KBM-7 (cell line): ENCODE data around the gene ABHD17B.
"Not testable (repeated sequence)": the region's sequence is repeated elsewhere in the genome, so short reads cannot be mapped to it uniquely, and the experiment has no call there.

Experiments used
- DNase-seq: peaks from one replicate; pipeline ENCODE4 v3.0.0-alpha.2; 2015
- in situ Hi-C: fragments of 300-500 bp; cut with MboI; formaldehyde crosslinking; loops from 2 replicates; pipeline ENCODE4 v1.14.3; 2020; ENCODE audit warnings: low sequenced_read_pairs, low pct_unique_long_range_greater_than_20kb, mixed read lengths

The ABHD17B gene

DNA sequence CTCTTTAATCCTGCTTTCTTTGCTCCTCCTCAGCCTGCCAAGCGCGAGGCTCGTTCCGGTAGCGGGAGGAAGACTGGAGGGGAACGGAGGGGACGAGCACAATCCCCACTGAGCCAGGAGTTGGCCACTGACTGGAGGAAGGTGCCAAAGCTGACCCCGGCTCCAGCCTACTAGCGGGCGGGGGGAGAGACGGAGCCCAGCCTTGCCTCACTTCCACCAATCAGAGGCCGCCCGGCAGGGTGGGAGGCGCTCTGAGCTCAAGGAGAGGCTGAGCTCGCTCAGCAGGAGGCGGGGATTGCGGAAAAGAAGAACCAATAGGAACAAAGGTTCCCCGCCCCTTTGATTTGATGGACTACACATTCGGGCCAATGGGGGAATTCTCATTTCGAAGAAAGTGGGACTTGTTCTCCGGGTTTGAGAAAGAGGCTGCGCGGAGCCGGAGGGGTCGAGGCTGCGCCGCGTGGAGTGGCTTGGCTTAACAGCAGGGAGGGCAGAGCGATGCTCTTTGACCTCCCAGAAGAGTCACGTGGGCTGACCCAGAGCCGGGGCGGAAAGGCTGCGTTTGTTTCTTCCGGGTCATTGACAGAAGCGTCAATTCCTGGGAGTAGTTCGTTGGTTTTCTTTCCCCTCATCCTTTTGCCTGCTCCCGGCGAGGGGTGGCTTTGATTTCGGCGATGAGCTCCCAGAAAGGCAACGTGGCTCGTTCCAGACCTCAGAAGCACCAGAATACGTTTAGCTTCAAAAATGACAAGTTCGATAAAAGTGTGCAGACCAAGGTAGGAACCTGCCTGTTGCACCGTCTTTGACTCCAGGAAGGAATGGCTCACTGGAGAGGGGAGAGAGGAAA, at the start of gene ABHD17B, which contains the start of gene C9orf85:
Gene ABHD17B, minus strand, starts transcription at position 133 of the 847 bp plus-strand sequence. CDS start 36,113 bp downstream, outside the sequence.
Gene C9orf85, plus strand, starts transcription at position 579 of the 847 bp plus-strand sequence. Its CDS starts 96 bp downstream, at position 675.
- peak; percentile 100 for DNase-seq
- in situ Hi-C loops, result no loop called here

DNA sequence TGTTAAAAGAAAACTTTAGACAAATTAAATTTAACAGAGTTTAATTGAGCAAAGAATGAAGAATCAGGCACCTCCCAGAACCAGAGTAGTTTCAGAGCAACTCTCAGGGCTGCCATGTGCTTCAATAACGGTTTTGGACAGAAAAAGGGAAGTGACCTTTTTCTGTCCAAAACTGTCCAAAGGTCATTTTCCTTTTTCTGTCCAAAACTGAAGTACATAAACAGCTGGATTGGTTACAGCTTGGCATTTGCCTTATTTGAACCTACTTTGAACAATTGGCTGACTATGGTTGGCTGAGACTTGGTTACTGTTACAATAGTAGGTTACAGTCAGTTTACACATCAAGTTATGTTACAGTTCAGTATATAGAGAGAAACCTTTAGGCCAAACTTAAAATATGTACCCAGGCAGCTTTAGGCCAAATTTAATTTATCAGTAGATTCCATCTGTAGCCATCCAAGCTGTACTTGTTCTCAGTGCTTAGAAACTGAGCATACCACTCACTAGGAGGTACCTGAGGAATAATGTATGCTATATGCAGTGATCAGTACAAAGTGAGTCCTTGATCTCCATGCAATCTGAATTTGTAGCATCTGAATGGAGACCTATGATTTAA, 44.4 kb upstream of the ABHD17B start:
- peak; percentile 9 for DNase-seq
- in situ Hi-C loops, result no loop called here

DNA sequence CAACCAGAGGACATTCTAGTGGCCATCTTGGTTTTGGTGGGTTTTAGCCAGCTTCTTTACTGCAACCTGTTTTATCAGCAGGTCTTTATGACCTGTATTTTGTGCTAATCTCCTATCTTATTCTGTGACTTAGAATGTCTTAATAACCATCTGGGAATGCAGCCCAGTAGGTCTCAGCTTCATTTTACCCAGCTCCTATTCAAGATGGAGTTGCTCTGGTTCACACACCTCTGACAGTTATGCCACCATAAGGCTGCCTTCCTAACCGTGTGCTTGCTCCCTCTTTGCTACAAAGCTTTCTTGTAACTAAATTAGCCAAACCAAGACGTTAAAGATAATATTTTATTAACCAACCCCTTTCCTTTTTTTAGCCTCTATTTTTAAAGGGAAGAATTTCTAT, 43.7 kb upstream of the ABHD17B start:
- in situ Hi-C loops, result not testable (repeated sequence)

DNA sequence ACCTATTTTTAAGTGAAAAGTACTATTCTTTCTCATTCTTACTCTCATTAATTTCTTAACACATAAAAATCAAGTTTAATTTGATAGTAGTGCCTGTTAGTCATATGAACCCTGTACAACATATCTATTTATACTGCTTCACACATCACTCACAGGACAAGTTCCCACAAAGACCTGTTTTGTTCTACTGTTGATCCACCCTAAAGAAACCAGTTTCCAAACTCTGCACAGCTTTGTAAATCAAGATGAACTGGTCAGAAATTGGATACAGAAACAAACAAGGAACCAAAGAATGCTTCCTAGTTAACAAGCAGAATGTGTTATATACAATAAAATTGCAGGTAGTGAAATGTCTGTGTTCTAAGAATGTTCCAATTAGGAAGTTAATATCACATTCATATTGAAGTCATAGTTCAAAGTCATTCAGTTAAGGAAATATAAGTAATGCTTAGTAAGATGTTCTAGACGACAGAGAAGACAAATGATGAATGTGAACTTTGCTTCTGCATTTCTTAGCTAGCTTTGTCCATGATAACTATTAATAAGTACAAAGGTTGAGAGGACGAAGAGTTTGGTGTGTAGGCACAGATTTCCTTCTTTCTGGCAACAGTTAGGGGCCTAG, 33.9 kb upstream of the ABHD17B start:
- DNase-seq, result no peak
- in situ Hi-C loops, result no loop called here

More for the DNA sequence above, 43.7 kb upstream of the ABHD17B start:
- not testable (repeated sequence) for DNase-seq

DNA sequence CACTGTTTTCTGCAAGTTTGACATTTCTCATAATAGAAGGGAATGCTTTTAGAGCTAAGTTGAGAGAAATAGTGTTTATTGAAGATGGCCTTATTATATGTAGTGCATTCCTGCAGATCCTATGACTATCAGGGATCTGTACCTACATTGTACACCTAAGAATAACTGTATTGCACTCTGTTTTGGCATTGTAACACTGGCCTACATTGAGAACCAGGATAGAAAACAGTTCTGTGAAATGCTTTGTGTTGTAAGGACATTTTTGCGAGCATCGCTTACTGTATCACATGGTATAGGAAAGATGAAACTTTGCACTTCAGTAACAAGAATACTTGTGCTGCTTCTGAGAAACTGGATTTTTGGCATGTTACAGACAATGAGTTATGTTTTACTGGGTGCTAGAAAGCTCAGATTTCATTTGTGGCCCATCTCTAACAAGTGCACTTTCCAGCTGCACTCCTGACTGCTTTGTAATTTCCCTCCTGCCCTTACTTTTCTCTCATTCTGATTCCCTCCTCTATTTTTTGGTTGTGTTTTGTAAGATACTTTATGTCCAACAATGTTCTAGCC, 31.1 kb upstream of the ABHD17B start:
- no peak for DNase-seq
- in situ Hi-C loops, result no loop called here

DNA sequence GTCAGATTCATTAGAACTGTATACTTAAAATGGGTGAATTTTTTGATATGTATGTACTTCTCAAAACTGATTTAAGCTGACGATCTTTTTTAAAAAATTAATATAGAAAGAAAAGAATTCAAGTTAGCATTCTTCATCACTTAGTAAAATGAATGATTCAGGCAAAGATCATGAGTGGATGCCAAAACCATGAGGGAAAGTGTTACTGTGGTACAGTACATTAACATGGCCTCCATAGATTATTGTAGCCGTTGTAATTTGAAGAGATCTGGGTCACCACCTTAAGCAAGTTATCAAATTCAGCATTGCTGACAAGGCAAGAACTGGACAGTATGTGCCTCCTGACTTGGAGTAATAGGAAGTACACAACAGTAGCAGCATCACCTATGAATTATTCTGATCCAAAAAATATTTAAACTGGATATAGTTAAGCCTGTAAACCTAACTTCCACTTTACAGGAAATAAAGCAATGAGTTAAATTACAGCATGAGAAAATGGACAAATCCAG, 30.1 kb upstream of the ABHD17B start:
- DNase-seq, result no peak
- in situ Hi-C loops, result no loop called here

DNA sequence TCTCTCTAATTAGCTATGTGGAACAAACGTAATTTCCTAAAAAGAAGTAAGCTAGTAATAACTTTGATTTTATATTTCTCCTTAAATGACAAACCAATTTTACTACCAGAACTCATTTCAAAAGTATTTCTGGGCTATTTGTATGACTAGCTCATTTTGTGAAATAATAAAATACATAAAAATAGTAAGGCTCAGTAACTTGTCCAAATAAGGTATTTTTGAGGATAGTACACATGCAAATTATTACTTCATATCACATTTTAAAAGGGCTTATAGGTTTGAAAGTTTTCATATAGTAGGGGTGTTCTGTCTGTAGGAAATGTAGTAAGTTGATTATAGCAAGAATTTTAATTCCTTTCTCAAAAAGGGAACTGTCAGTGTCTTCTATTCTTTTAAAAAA, 26.9 kb upstream of the ABHD17B start:
- no peak for DNase-seq
- in situ Hi-C loops, result no loop called here

DNA sequence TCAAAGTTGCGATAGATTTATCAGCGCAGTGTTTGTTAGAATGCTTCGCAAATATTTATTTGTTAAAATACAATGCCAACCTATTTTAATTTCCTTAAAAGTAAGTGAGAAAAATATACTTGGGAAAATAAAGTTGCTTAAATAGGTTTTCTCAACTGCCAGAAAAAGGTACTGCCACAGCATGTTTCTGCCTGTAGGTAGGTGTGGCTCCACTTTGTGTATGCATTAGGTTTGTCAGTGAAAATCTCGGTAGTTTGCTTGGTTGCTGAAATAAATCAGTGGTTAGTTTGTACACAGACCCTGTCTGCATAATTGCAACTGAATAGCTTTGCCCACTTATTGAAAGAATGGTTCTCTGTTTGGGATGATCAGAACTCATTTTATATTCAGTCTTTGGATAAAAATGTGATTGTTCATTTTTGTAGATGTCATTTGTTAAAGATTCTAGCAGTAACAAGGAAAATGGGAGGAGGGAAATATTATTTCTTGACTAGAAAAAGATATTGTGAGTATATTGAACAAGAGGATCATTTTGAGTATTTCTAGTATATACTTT, 26.2 kb upstream of the ABHD17B start:
- in situ Hi-C loops, result no loop called here

DNA sequence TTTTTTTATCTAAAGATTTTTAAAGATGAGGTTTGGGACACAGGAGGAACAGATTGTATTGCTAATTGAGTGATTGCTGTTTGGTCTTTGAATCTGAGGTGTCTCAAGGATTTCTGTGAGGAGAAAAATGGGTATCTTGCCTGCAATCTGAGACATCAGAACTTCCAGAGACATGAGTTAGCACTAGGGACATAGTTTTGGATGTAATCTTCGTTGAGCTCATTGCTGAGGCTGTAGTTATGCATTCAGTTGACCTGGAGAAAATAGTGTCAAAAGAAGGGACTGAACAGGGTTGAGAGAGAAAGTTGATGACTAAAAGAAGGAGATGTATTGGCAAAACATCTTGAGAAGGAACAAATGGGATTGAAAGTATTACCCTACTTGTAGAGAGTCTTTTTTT, 25.1 kb upstream of the ABHD17B start:
- in situ Hi-C loops, result no loop called here
- DNase-seq, result no peak

More for the DNA sequence above, 26.2 kb upstream of the ABHD17B start:
- DNase-seq, result no peak

DNA sequence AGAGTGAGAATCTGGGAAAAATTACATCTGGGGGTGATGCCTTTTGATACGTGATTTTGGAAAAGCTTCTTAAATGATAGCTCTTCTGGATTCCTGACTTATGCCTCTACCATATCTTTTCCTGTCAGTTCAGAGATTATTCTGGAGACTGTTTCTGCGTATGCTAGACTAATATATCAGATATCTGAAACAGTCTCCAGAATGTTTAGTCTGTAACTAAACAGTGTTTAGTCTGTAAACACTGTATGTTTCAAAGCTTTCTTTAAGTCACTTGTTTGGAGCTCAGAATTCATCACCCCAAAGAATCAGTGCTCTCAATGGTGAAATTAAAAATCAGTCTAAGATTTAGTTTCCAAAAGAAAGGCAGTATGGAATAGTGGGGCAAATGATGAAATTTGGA, 20.2 kb upstream of the ABHD17B start:
- DNase-seq, result no peak
- in situ Hi-C loops, result no loop called here

DNA sequence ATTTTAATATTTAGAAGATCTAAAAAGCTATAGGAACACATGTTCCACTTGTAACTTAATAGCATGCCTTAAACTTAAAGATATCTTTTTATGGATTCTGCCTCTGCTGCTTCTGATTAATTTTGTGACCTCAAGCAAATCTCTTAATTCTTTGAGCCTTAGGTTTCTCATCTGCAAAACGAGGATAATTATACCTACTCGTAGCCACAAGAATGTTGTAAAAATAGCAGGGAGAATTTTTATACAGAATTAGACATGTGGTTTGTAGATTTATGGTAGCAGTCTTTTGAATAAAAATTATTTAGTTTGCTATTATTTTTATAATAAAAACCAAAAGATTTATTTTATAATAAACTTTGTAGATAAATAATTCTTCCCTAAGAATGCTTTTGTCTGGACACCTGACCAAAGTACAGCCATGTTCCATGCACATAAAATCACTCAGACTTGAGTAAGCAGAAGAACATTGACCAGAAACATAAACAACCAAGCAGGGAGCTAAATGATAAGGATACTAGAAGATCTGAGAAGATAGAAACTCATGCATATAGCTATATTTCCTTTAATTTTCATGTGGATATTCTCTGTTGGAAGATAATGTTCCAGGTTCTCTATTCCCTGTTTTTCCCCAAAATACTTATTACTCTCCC, 18.9 kb upstream of the ABHD17B start:
- in situ Hi-C loops, result no loop called here
- DNase-seq, result no peak

DNA sequence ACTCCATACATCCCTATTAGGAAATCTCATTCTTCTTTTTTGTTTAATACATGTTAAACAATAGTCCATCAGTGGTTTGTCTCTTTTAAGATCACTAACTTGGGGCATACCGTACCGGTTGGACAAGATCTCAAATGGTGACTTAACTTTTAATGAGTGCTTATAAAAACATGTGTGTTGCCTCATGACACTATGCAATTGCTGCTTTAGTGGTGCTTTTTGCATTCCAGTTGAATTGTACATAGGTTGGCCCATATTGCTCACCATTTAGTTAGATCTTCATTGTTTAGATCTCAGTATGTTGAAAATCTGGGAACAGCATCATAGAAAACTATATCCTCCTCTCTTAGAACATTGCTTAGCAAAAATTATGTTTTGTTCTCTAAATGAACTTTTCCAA, 18.2 kb upstream of the ABHD17B start:
- DNase-seq, result no peak
- in situ Hi-C loops, result no loop called here

DNA sequence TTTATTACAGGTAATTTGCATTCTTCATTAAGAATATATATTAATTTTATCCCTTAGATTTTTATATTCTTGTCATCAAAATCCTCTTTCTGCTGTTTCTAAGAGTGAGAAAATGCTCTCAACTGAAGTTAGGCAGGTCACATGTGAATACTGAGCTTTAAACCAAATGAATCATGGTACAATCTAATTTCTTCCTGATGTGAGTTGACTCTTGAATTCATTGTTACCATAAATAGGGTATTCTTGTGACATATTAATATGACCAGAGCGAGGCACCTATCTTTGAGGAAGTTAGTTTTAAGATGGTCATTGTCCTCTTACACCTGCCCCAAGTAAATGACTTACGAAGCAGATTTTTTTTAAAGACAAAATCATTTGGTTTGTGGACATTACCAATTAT, 17.8 kb upstream of the ABHD17B start:
- in situ Hi-C loops, result no loop called here
- no peak for DNase-seq

DNA sequence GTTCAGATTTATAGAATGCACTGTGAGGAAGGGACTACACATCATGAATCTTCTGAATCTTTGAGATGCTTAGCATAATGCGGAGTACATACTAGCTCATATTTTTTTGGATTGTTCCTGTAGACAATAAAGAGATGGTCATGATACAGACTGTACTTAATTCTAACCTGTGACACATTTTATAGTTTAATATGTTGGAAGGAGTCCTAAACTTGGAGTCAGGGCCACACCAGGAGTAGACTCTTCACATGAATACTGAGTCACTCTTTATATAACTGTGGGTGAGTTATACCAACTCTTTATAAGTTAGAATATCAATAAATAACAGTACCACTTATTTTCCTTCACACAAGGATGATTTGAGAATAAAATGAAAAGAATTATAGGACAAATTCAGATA, 17.4 kb upstream of the ABHD17B start:
- no peak for DNase-seq
- in situ Hi-C loops, result no loop called here

DNA sequence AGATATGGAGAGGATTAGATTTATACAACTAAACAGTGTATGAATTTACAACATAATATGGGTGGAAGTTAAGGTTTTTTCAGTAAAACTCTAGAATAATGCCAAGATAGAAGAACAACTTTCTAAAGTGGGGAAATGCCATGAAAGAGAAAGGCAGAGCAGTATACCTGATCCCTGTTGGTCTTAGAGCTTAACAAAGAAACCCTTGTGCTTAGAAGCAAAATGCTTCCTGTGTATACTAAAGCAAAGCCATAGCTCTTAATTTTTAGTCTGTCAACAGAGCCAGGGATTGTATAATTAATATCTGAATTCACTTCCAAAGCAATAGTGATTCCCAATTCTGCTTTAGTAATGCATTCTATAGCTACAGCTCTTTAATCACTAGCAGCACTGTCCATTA, 14.8 kb upstream of the ABHD17B start:
- in situ Hi-C loops, result no loop called here
- no peak for DNase-seq

DNA sequence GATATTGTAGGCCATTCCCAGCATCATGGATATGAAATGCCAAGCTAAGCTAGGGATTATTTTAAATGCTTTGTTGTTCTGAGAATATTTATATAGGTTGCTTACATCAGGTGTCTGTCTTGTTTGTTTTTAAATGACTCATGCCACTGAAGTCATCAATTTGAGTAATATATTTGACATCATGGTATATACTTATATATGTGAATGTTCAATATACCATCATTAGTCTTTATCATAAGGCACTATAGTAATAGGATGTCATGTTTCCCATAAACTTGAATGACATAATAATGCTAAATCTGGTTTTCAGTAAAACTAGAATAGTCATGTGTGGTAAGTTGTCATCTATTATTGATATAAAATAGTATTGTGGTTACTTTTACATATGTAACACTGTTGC, 13.6 kb upstream of the ABHD17B start:
- no peak for DNase-seq
- in situ Hi-C loops, result no loop called here

DNA sequence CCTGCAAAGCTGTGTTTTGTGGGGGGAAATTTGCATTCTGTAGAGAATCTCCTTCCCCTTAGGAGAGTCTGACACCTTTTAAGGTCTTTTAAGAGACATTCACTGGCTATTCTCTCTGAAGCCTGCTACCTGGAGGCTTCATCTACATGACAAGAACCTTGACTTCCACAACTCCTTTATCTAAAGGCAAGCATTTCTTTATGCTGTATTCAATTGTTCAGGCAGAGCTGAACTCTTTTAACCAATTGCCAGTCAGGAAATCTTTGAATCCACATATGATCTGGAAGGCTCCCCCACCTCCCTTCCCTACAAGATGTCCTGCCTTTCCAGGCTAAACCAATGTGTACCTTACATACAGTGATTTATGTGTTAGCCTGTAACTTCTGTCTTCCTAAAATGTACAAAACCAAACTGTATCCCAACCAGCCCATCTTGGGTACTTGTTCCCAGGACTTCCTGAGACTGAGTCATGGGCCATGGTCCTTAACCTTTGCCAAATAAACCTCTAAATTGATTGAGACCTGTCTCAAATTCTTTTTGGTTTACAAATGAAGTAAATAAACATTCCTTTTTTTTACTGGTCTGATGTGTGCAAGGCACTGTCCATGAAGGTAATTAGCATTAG, 10.3 kb upstream of the ABHD17B start:
- in situ Hi-C loops, result no loop called here
- DNase-seq, result no peak

DNA sequence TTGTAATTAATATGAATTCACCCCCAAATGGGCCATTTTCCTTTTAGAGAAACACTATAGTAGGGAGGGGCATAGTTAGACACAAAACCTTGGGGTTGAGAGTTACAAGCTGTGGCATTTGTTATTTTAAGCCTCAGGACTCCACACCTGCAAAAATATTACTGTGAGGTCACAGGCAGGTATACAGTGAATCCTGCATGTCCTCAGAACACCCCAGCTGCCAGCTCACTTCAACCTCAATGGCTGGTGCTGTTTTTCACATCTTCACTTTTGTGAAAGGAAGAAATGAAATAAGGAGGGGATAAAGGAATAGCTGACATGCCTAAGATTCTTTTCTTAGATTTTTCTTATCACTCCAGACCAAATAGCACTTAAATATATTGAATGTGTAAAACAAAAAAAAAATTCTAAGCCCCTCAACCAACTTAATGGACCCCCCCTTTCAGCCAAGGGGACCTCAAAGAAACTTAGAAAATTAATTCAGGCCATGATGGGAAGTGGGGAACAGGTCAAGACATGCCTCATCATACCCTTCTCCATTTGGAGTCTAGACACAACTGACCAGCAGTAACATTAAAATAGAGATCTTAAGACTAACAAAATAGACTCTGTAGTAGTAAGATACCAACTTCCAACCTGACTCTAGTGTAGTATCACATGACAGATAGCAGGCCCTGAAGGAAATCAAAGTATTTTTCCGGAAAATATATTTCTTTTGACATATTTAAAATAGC, 9.6 kb upstream of the ABHD17B start:
- in situ Hi-C loops, result no loop called here
- DNase-seq, result no peak
